Hepatocyte (in vitro differentiated cells): ENCODE measurements around the gene SRXN1.

ENCODE experiments used
- CTCF ChIP-seq: fragments of 200-600 bp; sonication (generic); IDR thresholded peaks from 2 replicates; pipeline ENCODE4 v1.5.1; 2016; ENCODE audit warnings: antibody characterized with exemption, mild to moderate bottlenecking; ENCODE audit not compliant: poor library complexity
- EZH2 ChIP-seq: fragments of 200-600 bp; sonication (generic); IDR thresholded peaks from 2 replicates; pipeline ENCODE4 v1.6.1; 2016; ENCODE audit warnings: antibody characterized with exemption, mild to moderate bottlenecking, borderline replicate concordance

DNA sequence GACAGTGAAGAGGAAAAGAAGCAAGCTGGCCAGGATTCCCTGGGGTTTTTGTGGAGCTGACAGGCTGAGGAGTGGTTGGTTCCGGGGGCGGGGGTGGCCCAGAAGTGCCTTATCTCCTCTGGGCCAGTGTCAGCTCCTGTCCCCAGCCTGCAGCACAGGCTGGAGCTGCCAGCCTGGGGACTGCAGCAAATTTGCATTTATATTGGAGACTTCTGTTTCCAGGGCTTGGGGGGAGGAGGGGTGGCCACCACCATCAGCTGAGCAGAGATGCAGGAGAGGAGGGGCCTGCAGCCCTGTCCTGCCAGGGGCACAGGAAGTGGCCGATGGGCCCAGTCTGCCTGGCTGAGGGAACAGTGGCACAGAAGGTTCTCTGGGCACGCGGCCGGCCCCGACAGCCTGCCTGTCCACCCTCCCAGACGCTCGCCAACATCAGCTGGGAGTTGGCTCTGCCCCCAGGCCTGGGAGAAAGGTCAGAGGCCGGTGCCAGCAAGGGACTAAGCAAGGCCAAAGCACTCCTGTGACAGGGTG lies 46.9 kb upstream of the SRXN1 start:
- no peak for TF ChIP-seq EZH2
- no peak for TF ChIP-seq CTCF
